Omental fat pad (tissue), 4 donors: ENCODE measurements around the gene GGACT. TPM values are rescaled to one million over a fixed set of nuclear protein-coding genes. Genes with fewer than 3 reads are reported as not detected.

ENCODE experiments used
- ATAC-seq: fragments of 150-250 bp; one replicate; pipeline ENCODE4 v1.9.1; 2016; ENCODE audit warnings: mild to moderate bottlenecking, moderate library complexity; ENCODE audit not compliant: low FRiP score
- DNase-seq: peaks from one replicate; pipeline ENCODE4 v3.0.0-alpha.2; 2019; ENCODE audit warnings: low spot score
- CTCF ChIP-seq, 3 donors: fragments of 450-650 bp; IDR thresholded peaks; one replicate each; pipeline ENCODE4 v1.5.1; 2016 to 2017; ENCODE audit warnings: antibody characterized with exemption in 3 of 3, mild to moderate bottlenecking in 3 of 3, moderate library complexity in 2 of 3
- total RNA-seq, 4 donors: library from RNA; depleted of rRNA; stranded (reverse); fragments of >200 nt; gene quantifications; one replicate each; pipeline ENCODE4 v1.1.0, GENCODE V29; 2016

The GGACT gene
- total RNA-seq, 4 donors from 2014 or later = 2.6 to 4.6 (median 3.1) TPM

GRCh38 chr13:100515410-100515800 lies 73.2 kb downstream of the GGACT start:
- no peak for TF ChIP-seq CTCF (IDR thresholded peaks at IDR 0.05)
- ATAC-seq (no peak), DNase-seq (no peak)

- peak; percentile 65 for DNase-seq
- ATAC-seq = peak; percentile 85
- no peak for TF ChIP-seq CTCF (IDR thresholded peaks at IDR 0.05)
Measured at GRCh38 chr13:100514788-100515409, 73.7 kb downstream of the GGACT start.

- peak; percentile 68 for ATAC-seq
- no peak for TF ChIP-seq CTCF (IDR thresholded peaks at IDR 0.05)
Measured at GRCh38 chr13:100513987-100514670, 74.5 kb downstream of the GGACT start.

GRCh38 chr13:100513171-100513570 lies 75.4 kb downstream of the GGACT start:
- no peak for DNase-seq
- ATAC-seq = no peak
- no peak for TF ChIP-seq CTCF (IDR thresholded peaks at IDR 0.05)

More at GRCh38 chr13:100513987-100514670, 74.5 kb downstream of the GGACT start:
- DNase-seq = no peak

GRCh38 chr13:100512422-100512821 lies 76.2 kb downstream of the GGACT start:
- no peak for DNase-seq
- ATAC-seq = no peak
- TF ChIP-seq CTCF (IDR thresholded peaks at IDR 0.05) = no peak

- TF ChIP-seq CTCF (IDR thresholded peaks at IDR 0.05) = no peak
- no peak for ATAC-seq
- no peak for DNase-seq
Measured at GRCh38 chr13:100511466-100511865, 77.1 kb downstream of the GGACT start.
